A673 (cell line): Measurements from ENCODE around the gene C16orf74. TPM values are rescaled to one million over a fixed set of nuclear protein-coding genes. Genes with fewer than 3 reads are reported as not detected.

Experiments
- BruUV-seq: library from RNA; stranded (reverse); fragments of 400-500 nt; replicated peaks from 2 replicates; lab custom pipeline; 2021; lab: Mats Ljungman, UMichigan
- CTCF ChIA-PET: fragments of 300-600 bp; sonication (Branson Sonifier 250); formaldehyde crosslinking; loops from one replicate; lab custom pipeline; 2022; ENCODE audit warnings: antibody characterized with exemption; lab: Charles Lee
- POLR2A ChIA-PET: fragments of 300-600 bp; sonication (Branson Sonifier 250); formaldehyde crosslinking; loops from one replicate; lab custom pipeline; 2022; ENCODE audit warnings: antibody characterized with exemption; ENCODE audit not compliant: low non-redundant PET; lab: Charles Lee
- DNase-seq: peaks from one replicate; pipeline ENCODE4 v3.0.0-alpha.2; 2015; ENCODE audit warnings: low spot score
- H3K27ac ChIP-seq: fragments of 200-600 bp; sonication (generic); 2 replicates; pipeline ENCODE4 v1.5.1; 2016; ENCODE audit warnings: mixed run types, low read depth, mild to moderate bottlenecking, mixed read lengths, antibody characterized with exemption, low read length; ENCODE audit not compliant: poor library complexity, severe bottlenecking
- H3K27me3 ChIP-seq: fragments of 200-600 bp; sonication (generic); replicated peaks from 2 replicates; pipeline ENCODE4 v1.6.1; 2017; ENCODE audit warnings: mixed run types, low read depth, mild to moderate bottlenecking, mixed read lengths, antibody characterized with exemption, low read length; ENCODE audit not compliant: insufficient read depth, poor library complexity
- H3K36me3 ChIP-seq: fragments of 200-600 bp; sonication (generic); 2 replicates; pipeline ENCODE4 v1.6.1; 2016; ENCODE audit warnings: mixed run types, mild to moderate bottlenecking, mixed read lengths, antibody characterized with exemption, low read length; ENCODE audit not compliant: insufficient read depth, poor library complexity, severe bottlenecking
- H3K4me1 ChIP-seq: fragments of 200-600 bp; sonication (generic); 2 replicates; pipeline ENCODE4 v1.6.1; 2017; ENCODE audit warnings: mixed run types, mild to moderate bottlenecking, mixed read lengths, antibody characterized with exemption, low read length; ENCODE audit not compliant: insufficient read depth, poor library complexity, severe bottlenecking
- H3K4me3 ChIP-seq: fragments of 200-600 bp; sonication (generic); 2 replicates; pipeline ENCODE4 v1.5.1; 2016; ENCODE audit warnings: low read depth, mixed run types, mild to moderate bottlenecking, mixed read lengths, low read length; ENCODE audit not compliant: poor library complexity, severe bottlenecking
- H3K9me3 ChIP-seq: fragments of 200-600 bp; sonication (generic); 2 replicates; pipeline ENCODE4 v1.6.1; 2016; ENCODE audit warnings: mixed run types, low read depth, mild to moderate bottlenecking, mixed read lengths, antibody characterized with exemption, low read length; ENCODE audit not compliant: poor library complexity, severe bottlenecking
- CTCF ChIP-seq: fragments of 300-800, 200-600 bp; sonication (generic); conservative IDR thresholded peaks from 2 replicates; pipeline ENCODE4 v1.5.1; 2017; ENCODE audit warnings: low read depth, mild to moderate bottlenecking, antibody characterized with exemption, low read length, moderate library complexity, mixed read lengths
- EZH2 ChIP-seq: fragments of 200-600 bp; sonication (generic); IDR thresholded peaks from 2 replicates; pipeline ENCODE4 v1.6.1; 2017; ENCODE audit warnings: borderline replicate concordance, low read depth, mild to moderate bottlenecking, mixed read lengths, antibody characterized with exemption, low read length; ENCODE audit not compliant: poor library complexity, severe bottlenecking
- intact Hi-C: fragments of 100-400 bp; cut with micrococcal nuclease; formaldehyde crosslinking; loops from one replicate; pipeline ENCODE4 v1.10.0; 2022; ENCODE audit not compliant: unreplicated experiment
- total RNA-seq: library from RNA; stranded (reverse); gene quantifications from 2 replicates; pipeline ENCODE4 v1.2.3, GENCODE V29; 2021

C16orf74 gene
- total RNA-seq, 1 experiment from 2014 or later: 3.8 TPM

- no peaks in the 10 kb centered on the region for H3K9me3 ChIP-seq
- CTCF ChIA-PET: no interaction called here
- H3K27ac ChIP-seq: no peak overlapping the region
- no peak for DNase-seq
- TF ChIP-seq CTCF (no peak), EZH2 (no peak)
- no TSS peak for BruUV-seq
- intact Hi-C loops: no loop called here
- H3K4me3 ChIP-seq: no peak overlapping the region
- H3K36me3 ChIP-seq: peaks cover 24% of the 10 kb centered on the region
- no peaks in the 10 kb centered on the region for H3K4me1 ChIP-seq
- H3K27me3 ChIP-seq: no peaks in the 10 kb centered on the region
- POLR2A ChIA-PET: no interaction called here
Measured at GRCh38 chr16:85774136-85774535, 23.2 kb upstream of the C16orf74 start.

GRCh38 chr16:85773044-85773443, 22.1 kb upstream of the C16orf74 start:
- ChIA-PET POLR2A (no interaction called here), CTCF (no interaction called here)
- no peaks in the 10 kb centered on the region for H3K4me1 ChIP-seq
- peaks cover 14% of the 10 kb centered on the region for H3K36me3 ChIP-seq
- intact Hi-C loops: no loop called here
- no TSS peak for BruUV-seq
- no peaks in the 10 kb centered on the region for H3K27me3 ChIP-seq
- TF ChIP-seq EZH2: no peak
- TF ChIP-seq CTCF: no peak
- no peaks in the 10 kb centered on the region for H3K9me3 ChIP-seq
- H3K27ac ChIP-seq: no peak overlapping the region
- no peak for DNase-seq
- H3K4me3 ChIP-seq: no peak overlapping the region

GRCh38 chr16:85770741-85771140, 19.8 kb upstream of the C16orf74 start:
- no peaks in the 10 kb centered on the region for H3K36me3 ChIP-seq
- no peaks in the 10 kb centered on the region for H3K9me3 ChIP-seq
- POLR2A ChIA-PET: no interaction called here
- no peak for DNase-seq
- no peaks in the 10 kb centered on the region for H3K4me1 ChIP-seq
- no peak overlapping the region for H3K27ac ChIP-seq
- H3K27me3 ChIP-seq: no peaks in the 10 kb centered on the region
- H3K4me3 ChIP-seq: no peak overlapping the region
- intact Hi-C loops: no loop called here
- CTCF ChIA-PET: interaction anchor here (0.6 kb wide), 1 partner anchor 49 kb away, joined by 3 read pairs; no protein-coding TSS in a partner anchor
- TF ChIP-seq CTCF: no peak
- no TSS peak for BruUV-seq
